ENCODE data around the gene SMYD3. TPM values are rescaled to one million over a fixed set of nuclear protein-coding genes. Genes with fewer than 3 reads are reported as not detected.
"Not testable (repeated sequence)": the region's sequence is repeated elsewhere in the genome, so short reads cannot be mapped to it uniquely, and the experiment has no call there.

SMYD3 gene
- polyA plus RNA-seq, 3 donors = 4.8 to 12.4 (median 7.1) TPM

GRCh38 chr1:246338098-246338497, 169.0 kb downstream of the SMYD3 start:
- no peak overlapping the region for H3K27ac ChIP-seq (ENCODE audit: low read depth, low read length)
- 70 to 91% (median 87%) methylated on average over 4 of the region's 4 CpGs for WGBS, 3 donors

- 77 to 89% (median 83%) methylated on average over 5 of the region's 5 CpGs for WGBS, 3 donors
- H3K27ac ChIP-seq (ENCODE audit: low read depth, low read length) = no peak overlapping the region
Measured at GRCh38 chr1:246335151-246335550, 171.9 kb downstream of the SMYD3 start.

GRCh38 chr1:246333855-246334254, 173.2 kb downstream of the SMYD3 start:
- no peak overlapping the region for H3K27ac ChIP-seq (ENCODE audit: low read depth, low read length)
- 86 to 100% (median 91%) methylated on average over 1 of the region's 1 CpG for WGBS, 3 donors

GRCh38 chr1:246332078-246332477, 175.0 kb downstream of the SMYD3 start:
- WGBS, 3 donors = 70 to 84% (median 81%) methylated on average over 1 of the region's 1 CpG
- H3K27ac ChIP-seq (ENCODE audit: low read depth, low read length) = no peak overlapping the region

- no peak overlapping the region for H3K27ac ChIP-seq (ENCODE audit: low read depth, low read length)
- 89 to 94% (median 89%) methylated on average over 4 of the region's 4 CpGs for WGBS, 3 donors
Measured at GRCh38 chr1:246329900-246330299, 177.2 kb downstream of the SMYD3 start.

GRCh38 chr1:246329292-246329691, 177.8 kb downstream of the SMYD3 start:
- H3K27ac ChIP-seq (ENCODE audit: low read depth, low read length) = not testable (repeated sequence)
- no CpG with 5 or more reads among the region's 1 CpG for whole genome bisulfite sequencing, 3 donors

GRCh38 chr1:246324711-246325110, 182.4 kb downstream of the SMYD3 start:
- H3K27ac ChIP-seq (ENCODE audit: low read depth, low read length) = no peak overlapping the region
- 92 to 99% (median 96%) methylated on average over 11 to 12 of the region's 12 CpGs for WGBS, 3 donors

- not testable (repeated sequence) for H3K27ac ChIP-seq (ENCODE audit: low read depth, low read length)
- WGBS, 3 donors = 96 to 98% (median 97%) methylated on average over 17 of the region's 17 CpGs
Measured at GRCh38 chr1:246324033-246324432, 183.0 kb downstream of the SMYD3 start.

- no peak overlapping the region for H3K27ac ChIP-seq (ENCODE audit: low read depth, low read length)
- WGBS, 3 donors = 43 to 85% (median 52%) methylated on average over 4 of the region's 4 CpGs
Measured at GRCh38 chr1:246320286-246320685, 186.8 kb downstream of the SMYD3 start.

GRCh38 chr1:246319083-246319714, 187.9 kb downstream of the SMYD3 start:
- WGBS, 3 donors = 80 to 84% (median 81%) methylated on average over 5 of the region's 5 CpGs

GRCh38 chr1:246318622-246319021, 188.5 kb downstream of the SMYD3 start:
- WGBS, 3 donors = 62 to 88% (median 87%) methylated on average over 3 of the region's 3 CpGs
- H3K27ac ChIP-seq (ENCODE audit: low read depth, low read length) = no peak overlapping the region

More at GRCh38 chr1:246319083-246319714, 187.9 kb downstream of the SMYD3 start:
- H3K27ac ChIP-seq (ENCODE audit: low read depth, low read length) = no peak overlapping the region

GRCh38 chr1:246318036-246318359, 189.1 kb downstream of the SMYD3 start:
- H3K27ac ChIP-seq (ENCODE audit: low read depth, low read length) = no peak overlapping the region

- WGBS, 3 donors = 94 to 96% (median 96%) methylated on average over 4 of the region's 4 CpGs
- H3K27ac ChIP-seq (ENCODE audit: low read depth, low read length) = no peak overlapping the region
Measured at GRCh38 chr1:246317332-246318035, 189.6 kb downstream of the SMYD3 start.

- H3K27ac ChIP-seq (ENCODE audit: low read depth, low read length) = no peak overlapping the region
- 98 to 99% (median 98%) methylated on average over 13 of the region's 13 CpGs for WGBS, 3 donors
Measured at GRCh38 chr1:246311461-246311860, 195.6 kb downstream of the SMYD3 start.

GRCh38 chr1:246309247-246309884, 197.7 kb downstream of the SMYD3 start:
- H3K27ac ChIP-seq (ENCODE audit: low read depth, low read length) = no peak overlapping the region
- 69 to 88% (median 74%) methylated on average over 3 of the region's 3 CpGs for WGBS, 3 donors

- WGBS, 3 donors = 92 to 94% (median 93%) methylated on average over 3 of the region's 3 CpGs
- no peak overlapping the region for H3K27ac ChIP-seq (ENCODE audit: low read depth, low read length)
Measured at GRCh38 chr1:246308533-246309075, 198.5 kb downstream of the SMYD3 start.

GRCh38 chr1:246306415-246307037, 200.6 kb downstream of the SMYD3 start:
- 90 to 97% (median 93%) methylated on average over 3 of the region's 3 CpGs for WGBS, 3 donors
- H3K27ac ChIP-seq (ENCODE audit: low read depth, low read length) = no peak overlapping the region

GRCh38 chr1:246304484-246305259, 202.4 kb downstream of the SMYD3 start:
- no peak overlapping the region for H3K27ac ChIP-seq (ENCODE audit: low read depth, low read length)
- WGBS, 3 donors = 94 to 95% (median 95%) methylated on average over 5 of the region's 5 CpGs

Measured in adipose tissue (tissue), 3 donors.